CD4-positive, alpha-beta T cell (primary cell): ENCODE results near the gene LDLRAD2. TPM values are rescaled to one million over a fixed set of nuclear protein-coding genes. Genes with fewer than 3 reads are reported as not detected.

Experiments used
- ATAC-seq: fragments of 200-7000 bp; cut with Tn5 transposase; one replicate; pipeline ENCODE4 v1.10.0; 2022; ENCODE audit warnings: mild to moderate bottlenecking; ENCODE audit not compliant: poor library complexity
- CTCF ChIA-PET: fragments of 350-600 bp; sonication (Branson Sonifier 250); formaldehyde crosslinking; loops from one replicate; lab custom pipeline; 2021; ENCODE audit warnings: antibody characterized with exemption, inconsistent platforms; lab: Charles Lee
- POLR2A ChIA-PET: fragments of 350-600 bp; sonication (Branson Sonifier 250); formaldehyde crosslinking; loops from one replicate; lab custom pipeline; 2021; ENCODE audit warnings: antibody characterized with exemption, inconsistent platforms; lab: Charles Lee
- DNase-seq, 14 experiments: peaks; one replicate each; pipeline ENCODE4 v3.0.0-alpha.2; 2013 to 2020; ENCODE audit warnings: mixed read lengths in 2 of 14
- H3K27ac ChIP-seq, 2 donors: one replicate each; pipeline versions ENCODE4 v1.5.1 to v1.7.0; 2013; ENCODE audit warnings: low read length in 2 of 2, low read depth in 1 of 2, mild to moderate bottlenecking in 1 of 2
- H3K27me3 ChIP-seq, 2 experiments: 1 replicate in 1 of 2; 2 replicates in 1 of 2; pipeline versions ENCODE4 v1.6.1 to v1.7.0; 2013; ENCODE audit warnings: low read length in 2 of 2, control low read depth in 1 of 2, mild to moderate bottlenecking in 1 of 2, moderate library complexity in 1 of 2; ENCODE audit not compliant: insufficient read depth in 2 of 2, control insufficient read depth in 1 of 2
- H3K36me3 ChIP-seq: one replicate; pipeline ENCODE4 v1.6.1; 2013; ENCODE audit warnings: low read length, control low read depth; ENCODE audit not compliant: insufficient read depth
- H3K4me1 ChIP-seq: one replicate; pipeline ENCODE4 v1.6.1; 2013; ENCODE audit warnings: low read length, control low read depth; ENCODE audit not compliant: insufficient read depth
- H3K4me3 ChIP-seq: one replicate; pipeline ENCODE4 v1.5.1; 2013; ENCODE audit warnings: mild to moderate bottlenecking, low read length, moderate library complexity
- H3K9me3 ChIP-seq, 2 experiments: 1 replicate in 1 of 2; 2 replicates in 1 of 2; pipeline versions ENCODE4 v1.6.1 to v1.7.0; 2013; ENCODE audit warnings: low read length in 2 of 2, mild to moderate bottlenecking in 2 of 2, control low read depth in 1 of 2, moderate library complexity in 1 of 2; ENCODE audit not compliant: control insufficient read depth in 1 of 2, insufficient read depth in 1 of 2
- H3K27ac Mint-ChIP-seq: one replicate; pipeline ENCODE4 v1.8.0; 2020; ENCODE audit warnings: mixed read lengths
- H3K27me3 Mint-ChIP-seq: one replicate; pipeline ENCODE4 v1.8.0; 2021; ENCODE audit warnings: mixed read lengths
- H3K36me3 Mint-ChIP-seq: one replicate; pipeline ENCODE4 v1.8.0; 2021; ENCODE audit warnings: low read depth, mixed read lengths
- H3K4me1 Mint-ChIP-seq: one replicate; pipeline ENCODE4 v1.8.0; 2021; ENCODE audit warnings: low read depth, mixed read lengths
- H3K4me3 Mint-ChIP-seq: one replicate; pipeline ENCODE4 v1.8.0; 2020; ENCODE audit warnings: mild to moderate bottlenecking, mixed read lengths
- H3K9me3 Mint-ChIP-seq: one replicate; pipeline ENCODE4 v1.8.0; 2020; ENCODE audit warnings: mixed read lengths
- intact Hi-C, 2 experiments: fragments of 100-400 bp; cut with DNase I in 1 of 2; cut with micrococcal nuclease in 1 of 2; formaldehyde crosslinking; loops; one replicate each; pipeline versions ENCODE4 v1.15.1 to v1.9.0; 2023 to 2025; cut with DNase I, micrococcal nuclease
- total RNA-seq, 174 experiments: library from RNA in 2 of 174; stranded (reverse) in 2 of 174; gene quantifications; one replicate each; pipeline ENCODE4 v1.2.3 and lab custom pipeline; 2021 to 2026
- TF ChIP-seq, protein P1 (sequence below): fragments of 200-600 bp; IDR thresholded peaks from one replicate; pipeline ENCODE4 v1.8.0; 2022; ENCODE audit warnings: antibody characterized with exemption, mild to moderate bottlenecking

LDLRAD2 gene
- total RNA-seq, 2 experiments from 2014 or later = not detected

DNA sequence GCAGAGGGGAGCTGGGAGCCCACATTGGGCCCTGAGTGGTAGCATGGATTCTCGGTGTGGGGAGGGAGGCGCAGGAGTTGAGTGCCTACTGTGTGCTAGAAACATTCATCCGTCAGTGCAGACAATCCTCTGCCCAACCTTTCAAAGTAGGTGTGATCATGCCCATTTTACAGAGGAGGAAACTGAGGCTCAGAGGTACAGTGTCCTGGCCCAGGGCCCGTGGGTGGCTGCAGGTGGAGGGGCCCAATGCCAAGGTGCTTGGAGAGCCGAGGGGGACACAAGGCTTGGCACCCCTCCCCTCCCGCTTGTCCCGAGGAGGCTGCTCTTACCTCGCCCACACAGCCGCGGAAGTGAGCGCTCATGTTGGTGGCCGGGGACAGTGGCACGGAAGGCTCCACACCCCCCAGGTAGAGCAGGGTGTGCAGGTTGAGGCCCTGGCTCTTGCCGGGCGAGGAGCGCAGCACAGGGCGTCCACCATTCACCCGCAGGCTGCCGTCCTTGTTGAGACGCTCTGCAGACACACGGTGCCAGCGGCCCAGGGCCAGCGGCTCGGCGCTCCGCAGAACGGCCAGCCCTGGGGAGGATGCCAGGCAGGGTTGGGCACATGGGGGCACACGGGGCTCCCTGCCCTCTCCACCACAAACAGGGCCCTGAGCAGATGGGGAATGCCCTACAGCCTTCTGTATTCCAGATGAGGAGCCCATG is 16.6 kb downstream of the LDLRAD2 start:
- no peak overlapping the region for H3K27ac ChIP-seq
- intact Hi-C loops = no loop called here
- no peak overlapping the region for H3K4me3 ChIP-seq
- H3K27me3 ChIP-seq = no peaks in the 10 kb centered on the region
- POLR2A ChIA-PET = no interaction called here
- peaks cover 2 to 17% of the 10 kb centered on the region in 2 experiments for H3K9me3 ChIP-seq
- H3K4me1 ChIP-seq = no peaks in the 10 kb centered on the region
- H3K36me3 ChIP-seq = no peaks in the 10 kb centered on the region
- ATAC-seq = no peak
- CTCF ChIA-PET = no interaction called here
- Mint-ChIP-seq H3K27ac (no peak overlapping the region), H3K36me3 (peaks cover 12% of the 10 kb centered on the region), H3K4me3 (no peak overlapping the region), H3K4me1 (no peaks in the 10 kb centered on the region), H3K9me3 (peaks cover 3% of the 10 kb centered on the region), H3K27me3 (no peaks in the 10 kb centered on the region)
- peak in 1 of 14 experiments; percentile 12 for DNase-seq
- TF ChIP-seq, protein P1, sequence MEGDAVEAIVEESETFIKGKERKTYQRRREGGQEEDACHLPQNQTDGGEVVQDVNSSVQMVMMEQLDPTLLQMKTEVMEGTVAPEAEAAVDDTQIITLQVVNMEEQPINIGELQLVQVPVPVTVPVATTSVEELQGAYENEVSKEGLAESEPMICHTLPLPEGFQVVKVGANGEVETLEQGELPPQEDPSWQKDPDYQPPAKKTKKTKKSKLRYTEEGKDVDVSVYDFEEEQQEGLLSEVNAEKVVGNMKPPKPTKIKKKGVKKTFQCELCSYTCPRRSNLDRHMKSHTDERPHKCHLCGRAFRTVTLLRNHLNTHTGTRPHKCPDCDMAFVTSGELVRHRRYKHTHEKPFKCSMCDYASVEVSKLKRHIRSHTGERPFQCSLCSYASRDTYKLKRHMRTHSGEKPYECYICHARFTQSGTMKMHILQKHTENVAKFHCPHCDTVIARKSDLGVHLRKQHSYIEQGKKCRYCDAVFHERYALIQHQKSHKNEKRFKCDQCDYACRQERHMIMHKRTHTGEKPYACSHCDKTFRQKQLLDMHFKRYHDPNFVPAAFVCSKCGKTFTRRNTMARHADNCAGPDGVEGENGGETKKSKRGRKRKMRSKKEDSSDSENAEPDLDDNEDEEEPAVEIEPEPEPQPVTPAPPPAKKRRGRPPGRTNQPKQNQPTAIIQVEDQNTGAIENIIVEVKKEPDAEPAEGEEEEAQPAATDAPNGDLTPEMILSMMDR = no peak

DNA sequence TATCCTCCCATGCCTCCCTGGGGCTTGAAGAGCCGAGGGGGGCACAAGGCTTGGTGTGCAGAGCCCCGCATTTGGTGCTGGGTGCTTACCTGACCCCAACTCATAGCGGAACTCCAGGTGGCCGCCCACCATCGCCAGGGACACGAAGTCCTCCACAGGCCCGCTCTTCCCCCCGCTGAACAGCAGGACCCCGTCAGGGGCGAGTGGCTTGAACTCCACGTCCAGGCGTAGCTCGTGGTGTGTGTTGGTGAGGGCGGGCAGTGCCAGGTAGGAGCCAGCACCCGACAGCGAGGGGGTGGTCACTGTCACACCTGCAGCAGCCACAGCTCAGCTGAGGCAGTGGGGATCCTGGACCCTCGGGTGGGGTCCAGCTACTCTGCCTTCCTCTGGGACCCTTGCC is 17.2 kb downstream of the LDLRAD2 start:
- CTCF ChIA-PET = no interaction called here
- Mint-ChIP-seq H3K27ac (no peak overlapping the region), H3K4me3 (no peak overlapping the region), H3K4me1 (no peaks in the 10 kb centered on the region), H3K27me3 (no peaks in the 10 kb centered on the region), H3K36me3 (peaks cover 18% of the 10 kb centered on the region), H3K9me3 (peaks cover 6% of the 10 kb centered on the region)
- H3K4me1 ChIP-seq = no peaks in the 10 kb centered on the region
- H3K27me3 ChIP-seq = no peaks in the 10 kb centered on the region
- no peak overlapping the region for H3K4me3 ChIP-seq
- H3K9me3 ChIP-seq = peaks cover 5 to 23% of the 10 kb centered on the region in 2 experiments
- POLR2A ChIA-PET = no interaction called here
- no peak overlapping the region for H3K27ac ChIP-seq
- peaks cover 3% of the 10 kb centered on the region for H3K36me3 ChIP-seq
- ATAC-seq (no peak), DNase-seq (no peak)
- intact Hi-C loops = no loop called here
- TF ChIP-seq, protein P1 = no peak

DNA sequence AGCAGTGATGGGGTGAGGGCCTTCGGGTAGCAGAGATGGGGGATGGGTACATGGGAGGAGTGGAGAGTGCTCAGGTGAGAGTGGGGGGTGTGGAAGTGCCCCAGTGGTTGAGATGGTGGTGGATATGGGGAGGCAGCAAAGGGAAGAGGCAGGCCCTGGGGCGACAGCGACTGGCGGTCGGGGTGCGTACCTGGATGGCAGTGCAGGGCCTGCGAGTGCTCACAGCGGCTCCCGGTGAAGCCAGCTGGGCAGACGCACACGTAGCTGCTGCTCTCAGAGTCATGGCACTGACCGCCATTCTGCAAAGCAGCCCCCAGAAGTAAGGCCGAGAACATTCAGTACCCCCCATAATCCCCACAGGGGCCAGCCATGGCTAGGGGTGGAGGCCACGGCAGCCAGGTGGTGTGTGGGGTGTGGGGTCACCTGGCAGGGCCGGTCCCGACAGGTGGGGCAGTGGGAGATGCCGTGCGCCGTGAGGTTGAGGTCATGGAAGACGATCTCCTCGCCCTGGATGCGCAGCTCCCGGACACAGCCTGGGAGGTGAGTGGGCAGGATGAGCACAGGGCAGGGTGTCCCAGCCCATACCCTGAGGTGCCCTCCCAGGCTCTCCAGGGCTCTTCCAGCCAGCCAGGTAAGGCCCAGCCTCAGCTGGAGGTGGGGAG is 18.9 kb downstream of the LDLRAD2 start:
- no peak overlapping the region for H3K27ac ChIP-seq
- no peak for ATAC-seq
- H3K4me1 Mint-ChIP-seq = no peaks in the 10 kb centered on the region
- H3K27me3 ChIP-seq = no peaks in the 10 kb centered on the region
- H3K27me3 Mint-ChIP-seq = no peaks in the 10 kb centered on the region
- DNase-seq = peak in 1 of 14 experiments; percentile 16
- H3K9me3 Mint-ChIP-seq = peaks cover 7% of the 10 kb centered on the region
- POLR2A ChIA-PET = no interaction called here
- H3K27ac Mint-ChIP-seq = no peak overlapping the region
- TF ChIP-seq, protein P1 = no peak
- CTCF ChIA-PET = no interaction called here
- peaks cover 4% of the 10 kb centered on the region for H3K36me3 ChIP-seq
- intact Hi-C loops = no loop called here
- no peaks in the 10 kb centered on the region for H3K4me1 ChIP-seq
- H3K9me3 ChIP-seq = peaks cover 5 to 32% of the 10 kb centered on the region in 2 experiments
- H3K4me3 ChIP-seq = no peak overlapping the region
- no peak overlapping the region for H3K4me3 Mint-ChIP-seq
- H3K36me3 Mint-ChIP-seq = peaks cover 31% of the 10 kb centered on the region
